NCI-H1436 treated with DMSO at 0.1 percent for 48 hours (cell line): ENCODE measurements around the gene OR2G6.
"Not testable (repeated sequence)": the region's sequence is repeated elsewhere in the genome, so short reads cannot be mapped to it uniquely, and the experiment has no call there.

Source experiments
- DNase-seq: peaks from one replicate; lab custom pipeline; 2025; lab: John Stamatoyannopoulos, UW

Gene OR2G6

DNA sequence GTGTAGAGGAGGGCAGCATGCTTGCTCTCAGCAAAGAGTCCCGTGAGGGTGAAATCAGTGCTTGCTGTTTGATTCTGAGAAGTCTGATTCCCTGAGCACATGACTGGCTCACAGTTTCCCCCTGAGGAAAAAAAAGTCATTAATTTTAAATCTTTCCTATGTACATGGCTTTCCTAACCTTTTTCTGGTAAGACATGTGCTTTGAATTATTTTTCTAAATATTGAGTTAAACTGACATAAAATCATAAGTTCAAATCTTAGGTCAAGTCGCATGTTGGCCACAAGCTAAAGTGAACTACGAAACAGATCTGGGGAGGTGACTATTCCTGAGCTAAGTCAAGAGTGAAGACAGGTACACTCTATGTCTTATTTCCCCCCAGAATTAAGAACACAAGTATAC, 66.8 kb downstream of the OR2G6 start, which contains the start of gene OR2T34:
Gene OR2T34 (minus strand): TSS at position 101 of the 400 bp plus-strand sequence. CDS start 0 bp downstream, at position 101.
- DNase-seq, result not testable (repeated sequence)

- no peak for DNase-seq
Observed at GRCh38 chr1:248576260-248576980, 68.5 kb downstream of the OR2G6 start.
